A673 (cell line): ENCODE measurements around the gene ZC3H11A.

ENCODE experiments used
- CTCF ChIP-seq: fragments of 300-800, 200-600 bp; sonication (generic); conservative IDR thresholded peaks from 2 replicates; pipeline ENCODE4 v1.5.1; 2017; ENCODE audit warnings: low read depth, mild to moderate bottlenecking, antibody characterized with exemption, low read length, moderate library complexity, mixed read lengths
- EZH2 ChIP-seq: fragments of 200-600 bp; sonication (generic); IDR thresholded peaks from 2 replicates; pipeline ENCODE4 v1.6.1; 2017; ENCODE audit warnings: borderline replicate concordance, low read depth, mild to moderate bottlenecking, mixed read lengths, antibody characterized with exemption, low read length; ENCODE audit not compliant: poor library complexity, severe bottlenecking

GRCh38 chr1:203799157-203799556 lies 3.7 kb downstream of the ZC3H11A start:
- no peak for TF ChIP-seq CTCF
- TF ChIP-seq EZH2, result no peak
